ENCODE measurements around the gene C10orf71. TPM values are rescaled to one million over a fixed set of nuclear protein-coding genes. Genes with fewer than 3 reads are reported as not detected.

C10orf71 gene
- total and polyA plus RNA-seq, 4 donors: not detected

GRCh38 chr10:49265885-49266284 is 33.1 kb upstream of the C10orf71 start:
- H3K9ac ChIP-seq (ENCODE audit: insufficient read depth in 1 of 2, low read length in 2 of 2): no peak overlapping the region
- H3K27ac ChIP-seq (ENCODE audit: low read depth in 1 of 2, low read length in 1 of 2): no peak overlapping the region
- ATAC-seq (ENCODE audit: insufficient read depth, low FRiP score): no peak
- peaks cover 0 to 7% (median 0%) of the 10 kb centered on the region in 4 donors for H3K9me3 ChIP-seq (ENCODE audit: control insufficient read depth in 4 of 4, insufficient read depth in 3 of 4, low read length in 3 of 4)
- no peak overlapping the region for H3K4me3 ChIP-seq
- DNase-seq: no peak
- no peaks in the 10 kb centered on the region for H3K36me3 ChIP-seq (ENCODE audit: control insufficient read depth in 4 of 4, insufficient read depth in 4 of 4, low read length in 4 of 4)
- TF ChIP-seq CTCF (IDR thresholded peaks at IDR 0.05; ENCODE audit: control extremely low read depth, extremely low read depth): no peak
- no peaks in the 10 kb centered on the region for H3K27me3 ChIP-seq (ENCODE audit: control insufficient read depth in 3 of 3, insufficient read depth in 3 of 3, low read length in 2 of 3)
- no peaks in the 10 kb centered on the region for H3K4me1 ChIP-seq (ENCODE audit: control insufficient read depth in 5 of 5, insufficient read depth in 5 of 5, low read length in 5 of 5)
- 93 to 100% methylated on average over 1 of the region's 1 CpG for WGBS, 2 donors

- Histone ChIP-seq H3K9me3 (ENCODE audit: control insufficient read depth in 4 of 4, insufficient read depth in 3 of 4, low read length in 3 of 4) (peaks cover 0 to 7% (median 0%) of the 10 kb centered on the region in 4 donors), H3K36me3 (ENCODE audit: control insufficient read depth in 4 of 4, insufficient read depth in 4 of 4, low read length in 4 of 4) (no peaks in the 10 kb centered on the region), H3K4me1 (ENCODE audit: control insufficient read depth in 5 of 5, insufficient read depth in 5 of 5, low read length in 5 of 5) (peaks cover 0 to 5% (median 0%) of the 10 kb centered on the region in 5 donors), H3K27me3 (ENCODE audit: control insufficient read depth in 3 of 3, insufficient read depth in 3 of 3, low read length in 2 of 3) (no peaks in the 10 kb centered on the region), H3K9ac (ENCODE audit: insufficient read depth in 1 of 2, low read length in 2 of 2) (no peak overlapping the region), H3K27ac (ENCODE audit: low read depth in 1 of 2, low read length in 1 of 2) (no peak overlapping the region), H3K4me3 (no peak overlapping the region)
- ATAC-seq (ENCODE audit: insufficient read depth, low FRiP score) (no peak), DNase-seq (no peak)
- WGBS, 2 donors: 78 to 88% methylated on average over 2 of the region's 2 CpGs
- no peak for TF ChIP-seq CTCF (IDR thresholded peaks at IDR 0.05; ENCODE audit: control extremely low read depth, extremely low read depth)
These were observed 30.8 kb upstream of the C10orf71 start for GRCh38 chr10:49268185-49268584.

GRCh38 chr10:49269523-49269922 is 29.4 kb upstream of the C10orf71 start:
- Histone ChIP-seq H3K4me3 (no peak overlapping the region), H3K4me1 (ENCODE audit: control insufficient read depth in 5 of 5, insufficient read depth in 5 of 5, low read length in 5 of 5) (peaks cover 0 to 5% (median 0%) of the 10 kb centered on the region in 5 donors), H3K9ac (ENCODE audit: insufficient read depth in 1 of 2, low read length in 2 of 2) (no peak overlapping the region), H3K27ac (ENCODE audit: low read depth in 1 of 2, low read length in 1 of 2) (no peak overlapping the region), H3K9me3 (ENCODE audit: control insufficient read depth in 4 of 4, insufficient read depth in 3 of 4, low read length in 3 of 4) (peaks cover 0 to 3% (median 0%) of the 10 kb centered on the region in 4 donors), H3K36me3 (ENCODE audit: control insufficient read depth in 4 of 4, insufficient read depth in 4 of 4, low read length in 4 of 4) (no peaks in the 10 kb centered on the region), H3K27me3 (ENCODE audit: control insufficient read depth in 3 of 3, insufficient read depth in 3 of 3, low read length in 2 of 3) (no peaks in the 10 kb centered on the region)
- no peak for DNase-seq
- TF ChIP-seq CTCF (IDR thresholded peaks at IDR 0.05; ENCODE audit: control extremely low read depth, extremely low read depth): no peak
- no peak for ATAC-seq (ENCODE audit: insufficient read depth, low FRiP score)
- WGBS, 2 donors: 95 to 97% methylated on average over 1 of the region's 1 CpG

GRCh38 chr10:49270565-49270964 is 28.4 kb upstream of the C10orf71 start:
- no peak overlapping the region for H3K27ac ChIP-seq (ENCODE audit: low read depth in 1 of 2, low read length in 1 of 2)
- H3K9ac ChIP-seq (ENCODE audit: insufficient read depth in 1 of 2, low read length in 2 of 2): no peak overlapping the region
- peaks cover 0 to 1% (median 0%) of the 10 kb centered on the region in 4 donors for H3K9me3 ChIP-seq (ENCODE audit: control insufficient read depth in 4 of 4, insufficient read depth in 3 of 4, low read length in 3 of 4)
- no peak for TF ChIP-seq CTCF (IDR thresholded peaks at IDR 0.05; ENCODE audit: control extremely low read depth, extremely low read depth)
- no peaks in the 10 kb centered on the region for H3K36me3 ChIP-seq (ENCODE audit: control insufficient read depth in 4 of 4, insufficient read depth in 4 of 4, low read length in 4 of 4)
- no peak for DNase-seq
- no peaks in the 10 kb centered on the region for H3K27me3 ChIP-seq (ENCODE audit: control insufficient read depth in 3 of 3, insufficient read depth in 3 of 3, low read length in 2 of 3)
- WGBS, 2 donors: 58 to 68% methylated on average over 2 of the region's 2 CpGs
- ATAC-seq (ENCODE audit: insufficient read depth, low FRiP score): no peak
- no peak overlapping the region for H3K4me3 ChIP-seq
- H3K4me1 ChIP-seq (ENCODE audit: control insufficient read depth in 5 of 5, insufficient read depth in 5 of 5, low read length in 5 of 5): peaks cover 0 to 5% (median 0%) of the 10 kb centered on the region in 5 donors
